ENCODE measurements around the gene SHF.

Gene SHF

GRCh38 chr15:45221053-45221599 is 33.4 kb upstream of the SHF start:
- CTCF ChIA-PET, result no interaction called here
- POLR2A ChIA-PET, result no interaction called here
- Histone ChIP-seq H3K4me3 (ENCODE audit: low read depth, low read length) (no peak overlapping the region), H3K36me3 (ENCODE audit: control insufficient read depth in 2 of 2, insufficient read depth in 1 of 2, low read length in 2 of 2) (no peaks in the 10 kb centered on the region), H3K4me1 (ENCODE audit: control insufficient read depth, insufficient read depth, low read length) (no peaks in the 10 kb centered on the region), H3K27ac (ENCODE audit: extremely low read depth, low read depth, low read length) (no peak overlapping the region), H3K9me3 (ENCODE audit: control insufficient read depth, insufficient read depth, low read depth, low read length) (no peaks in the 10 kb centered on the region)
- TF ChIP-seq TSHZ1 (tag by site-specific recombination; IDR thresholded peaks at IDR 0.05; ENCODE audit: borderline replicate concordance) (no peak), ZNF670 (tag by site-specific recombination; IDR thresholded peaks at IDR 0.05; ENCODE audit: low read depth) (no peak), ZBTB20 (tag by site-specific recombination; IDR thresholded peaks at IDR 0.05) (no peak), PRDM1 (tag by site-specific recombination; IDR thresholded peaks at IDR 0.05) (no peak), ZBTB1 (tag by site-specific recombination; IDR thresholded peaks at IDR 0.05) (no peak)

GRCh38 chr15:45212493-45212892 is 24.7 kb upstream of the SHF start:
- TF ChIP-seq ZNF121 (tag by site-specific recombination; IDR thresholded peaks at IDR 0.05), result no peak
- TF ChIP-seq ZFHX2 (tag by site-specific recombination; conservative IDR thresholded peaks at IDR 0.05), result no peak
- TF ChIP-seq ZNF558 (tag by site-specific recombination; IDR thresholded peaks at IDR 0.05), result no peak
- no peaks in the 10 kb centered on the region for H3K4me1 ChIP-seq (ENCODE audit: control insufficient read depth, insufficient read depth, low read length)
- H3K27ac ChIP-seq (ENCODE audit: extremely low read depth, low read depth, low read length), result no peak overlapping the region
- no peaks in the 10 kb centered on the region for H3K9me3 ChIP-seq (ENCODE audit: control insufficient read depth, insufficient read depth, low read depth, low read length)
- POLR2A ChIA-PET, result no interaction called here
- no peaks in the 10 kb centered on the region for H3K36me3 ChIP-seq (ENCODE audit: control insufficient read depth in 2 of 2, insufficient read depth in 1 of 2, low read length in 2 of 2)
- no peak overlapping the region for H3K4me3 ChIP-seq (ENCODE audit: low read depth, low read length)
- CTCF ChIA-PET, result interaction anchor here (0.5 to 1.4 kb wide), 6 partner anchors 10 to 245 kb away, joined by 3 to 6 read pairs (median 4); no protein-coding TSS in a partner anchor

GRCh38 chr15:45205192-45205591 is 17.4 kb upstream of the SHF start:
- Histone ChIP-seq H3K4me3 (ENCODE audit: low read depth, low read length) (no peak overlapping the region), H3K36me3 (ENCODE audit: control insufficient read depth in 2 of 2, insufficient read depth in 1 of 2, low read length in 2 of 2) (no peaks in the 10 kb centered on the region), H3K27ac (ENCODE audit: extremely low read depth, low read depth, low read length) (no peak overlapping the region), H3K9me3 (ENCODE audit: control insufficient read depth, insufficient read depth, low read depth, low read length) (no peaks in the 10 kb centered on the region), H3K4me1 (ENCODE audit: control insufficient read depth, insufficient read depth, low read length) (no peaks in the 10 kb centered on the region)
- no peak for TF ChIP-seq HOXD13 (CRISPR knock-in tag; IDR thresholded peaks at IDR 0.05; ENCODE audit: borderline replicate concordance)
- peak; percentile 79 for TF ChIP-seq ZNF366 (tag by site-specific recombination; conservative IDR thresholded peaks at IDR 0.05)
- peak; percentile 88 for TF ChIP-seq ZNF654 (tag by site-specific recombination; IDR thresholded peaks at IDR 0.05; ENCODE audit: low read depth)
- 0 out of 2 replicates have a peak, but pooled peaks have one; percentile 25 for TF ChIP-seq ZNF664 (tag by site-specific recombination; IDR thresholded peaks at IDR 0.05)
- 0 out of 2 replicates have a peak, but pooled peaks have one; percentile 29 for TF ChIP-seq ZBTB48 (tag by site-specific recombination; IDR thresholded peaks at IDR 0.05)
- TF ChIP-seq ZNF837 (tag by site-specific recombination; IDR thresholded peaks at IDR 0.05), result no peak
- TF ChIP-seq ZBTB17 (tag by site-specific recombination; IDR thresholded peaks at IDR 0.05), result 0 out of 2 replicates have a peak, but pooled peaks have one; percentile 39
- TF ChIP-seq ZNF202 (tag by site-specific recombination; IDR thresholded peaks at IDR 0.05; ENCODE audit: borderline replicate concordance), result no peak
- peak; percentile 81 for TF ChIP-seq FEZF1 (tag by site-specific recombination; IDR thresholded peaks at IDR 0.05)
- TF ChIP-seq ZNF501 (tag by site-specific recombination; IDR thresholded peaks at IDR 0.05), result no peak
- TF ChIP-seq ATF2 (tag by site-specific recombination; IDR thresholded peaks at IDR 0.05; ENCODE audit: low read depth), result no peak
- no peak for TF ChIP-seq ELK4 (IDR thresholded peaks at IDR 0.05; ENCODE audit: borderline replicate concordance, low read depth, low read length)
- no peak for TF ChIP-seq ZBTB8A (tag by site-specific recombination; IDR thresholded peaks at IDR 0.05)
- POLR2A ChIA-PET, result interaction anchor here (0.8 to 1.5 kb wide), 2 partner anchors 42 to 74 kb away, joined by 3 read pairs; no protein-coding TSS in a partner anchor
- CTCF ChIA-PET, result interaction anchor here (0.6 to 6.3 kb wide), 38 partner anchors 9 to 409 kb away, joined by 3 to 60 read pairs (median 4); a partner anchor contains a TSS
